ENCODE results near the gene TLX2.

Gene TLX2

GRCh38 chr2:74507145-74507925 lies 6.9 kb upstream of the TLX2 start, which contains the start of gene PCGF1:
Gene PCGF1, minus strand, starts transcription at chr2:74507695. Its CDS starts 27 bp downstream, at chr2:74507668.
- peaks cover 90% of the 10 kb centered on the region for H3K27me3 ChIP-seq (ENCODE audit: control insufficient read depth, insufficient read depth, low read length)
- H3K36me3 ChIP-seq (ENCODE audit: control insufficient read depth, low read depth, low read length), result peaks cover 10% of the 10 kb centered on the region
- peak within 1 kb of the TSS; percentile 99 for H3K4me3 ChIP-seq (ENCODE audit: low read length)
- peaks cover 17% of the 10 kb centered on the region for H3K4me1 ChIP-seq (ENCODE audit: control insufficient read depth, low read depth, low read length)
- H3K27ac ChIP-seq (ENCODE audit: low read length), result peak within 1 kb of the TSS; percentile 96
- H3K9ac ChIP-seq (ENCODE audit: low read length), result peak within 1 kb of the TSS; percentile 88
- no peaks in the 10 kb centered on the region for H3K9me3 ChIP-seq (ENCODE audit: control insufficient read depth, low read depth, low read length)

GRCh38 chr2:74507926-74508520 lies 6.2 kb upstream of the TLX2 start:
- peak overlapping the region; percentile 88 for H3K9ac ChIP-seq (ENCODE audit: low read length)
- no peak overlapping the region for H3K27ac ChIP-seq (ENCODE audit: low read length)
- H3K27me3 ChIP-seq (ENCODE audit: control insufficient read depth, insufficient read depth, low read length), result peaks cover 90% of the 10 kb centered on the region
- no peaks in the 10 kb centered on the region for H3K9me3 ChIP-seq (ENCODE audit: control insufficient read depth, low read depth, low read length)
- peaks cover 10% of the 10 kb centered on the region for H3K36me3 ChIP-seq (ENCODE audit: control insufficient read depth, low read depth, low read length)
- H3K4me1 ChIP-seq (ENCODE audit: control insufficient read depth, low read depth, low read length), result peaks cover 16% of the 10 kb centered on the region
- H3K4me3 ChIP-seq (ENCODE audit: low read length), result peak overlapping the region; percentile 99

- Histone ChIP-seq H3K36me3 (ENCODE audit: control insufficient read depth, low read depth, low read length) (peaks cover 7% of the 10 kb centered on the region), H3K27me3 (ENCODE audit: control insufficient read depth, insufficient read depth, low read length) (peaks cover 90% of the 10 kb centered on the region), H3K27ac (ENCODE audit: low read length) (no peak overlapping the region)
These were observed 4.0 kb upstream of the TLX2 start for GRCh38 chr2:74510272-74510671.

GRCh38 chr2:74511104-74511989 lies 2.9 kb upstream of the TLX2 start:
- H3K27me3 ChIP-seq (ENCODE audit: control insufficient read depth, insufficient read depth, low read length), result peaks cover 90% of the 10 kb centered on the region

More at GRCh38 chr2:74510272-74510671, 4.0 kb upstream of the TLX2 start:
- no peak overlapping the region for H3K9ac ChIP-seq (ENCODE audit: low read length)
- peaks cover 12% of the 10 kb centered on the region for H3K4me1 ChIP-seq (ENCODE audit: control insufficient read depth, low read depth, low read length)
- H3K9me3 ChIP-seq (ENCODE audit: control insufficient read depth, low read depth, low read length), result no peaks in the 10 kb centered on the region
- H3K4me3 ChIP-seq (ENCODE audit: low read length), result no peak overlapping the region

GRCh38 chr2:74512744-74513604 lies 1.3 kb upstream of the TLX2 start:
- Histone ChIP-seq H3K27ac (ENCODE audit: low read length) (no peak overlapping the region), H3K27me3 (ENCODE audit: control insufficient read depth, insufficient read depth, low read length) (peaks cover 100% of the 10 kb centered on the region), H3K9ac (ENCODE audit: low read length) (no peak overlapping the region), H3K36me3 (ENCODE audit: control insufficient read depth, low read depth, low read length) (no peaks in the 10 kb centered on the region), H3K4me1 (ENCODE audit: control insufficient read depth, low read depth, low read length) (peaks cover 7% of the 10 kb centered on the region), H3K4me3 (ENCODE audit: low read length) (peak overlapping the region; percentile 37), H3K9me3 (ENCODE audit: control insufficient read depth, low read depth, low read length) (no peaks in the 10 kb centered on the region)

More at GRCh38 chr2:74511104-74511989, 2.9 kb upstream of the TLX2 start:
- Histone ChIP-seq H3K4me1 (ENCODE audit: control insufficient read depth, low read depth, low read length) (peaks cover 12% of the 10 kb centered on the region), H3K4me3 (ENCODE audit: low read length) (no peak overlapping the region), H3K36me3 (ENCODE audit: control insufficient read depth, low read depth, low read length) (no peaks in the 10 kb centered on the region), H3K27ac (ENCODE audit: low read length) (no peak overlapping the region), H3K9ac (ENCODE audit: low read length) (no peak overlapping the region), H3K9me3 (ENCODE audit: control insufficient read depth, low read depth, low read length) (no peaks in the 10 kb centered on the region)

GRCh38 chr2:74513605-74514367 lies 464 bp upstream of the TLX2 start:
- Histone ChIP-seq H3K27ac (ENCODE audit: low read length) (no peak overlapping the region), H3K9me3 (ENCODE audit: control insufficient read depth, low read depth, low read length) (no peaks in the 10 kb centered on the region), H3K9ac (ENCODE audit: low read length) (no peak overlapping the region), H3K4me3 (ENCODE audit: low read length) (peak overlapping the region; percentile 37), H3K36me3 (ENCODE audit: control insufficient read depth, low read depth, low read length) (no peaks in the 10 kb centered on the region), H3K4me1 (ENCODE audit: control insufficient read depth, low read depth, low read length) (peaks cover under 1% of the 10 kb centered on the region), H3K27me3 (ENCODE audit: control insufficient read depth, insufficient read depth, low read length) (peaks cover 100% of the 10 kb centered on the region)

GRCh38 chr2:74515271-74515980 lies 1.2 kb downstream of the TLX2 start:
- no peaks in the 10 kb centered on the region for H3K4me1 ChIP-seq (ENCODE audit: control insufficient read depth, low read depth, low read length)
- peak overlapping the region; percentile 32 for H3K4me3 ChIP-seq (ENCODE audit: low read length)
- H3K9ac ChIP-seq (ENCODE audit: low read length), result no peak overlapping the region
- no peak overlapping the region for H3K27ac ChIP-seq (ENCODE audit: low read length)
- peaks cover 100% of the 10 kb centered on the region for H3K27me3 ChIP-seq (ENCODE audit: control insufficient read depth, insufficient read depth, low read length)
- H3K9me3 ChIP-seq (ENCODE audit: control insufficient read depth, low read depth, low read length), result no peaks in the 10 kb centered on the region
- no peaks in the 10 kb centered on the region for H3K36me3 ChIP-seq (ENCODE audit: control insufficient read depth, low read depth, low read length)

GRCh38 chr2:74515981-74516633 lies 1.9 kb downstream of the TLX2 start:
- Histone ChIP-seq H3K4me1 (ENCODE audit: control insufficient read depth, low read depth, low read length) (no peaks in the 10 kb centered on the region), H3K4me3 (ENCODE audit: low read length) (peak overlapping the region; percentile 32), H3K9ac (ENCODE audit: low read length) (no peak overlapping the region), H3K27me3 (ENCODE audit: control insufficient read depth, insufficient read depth, low read length) (peaks cover 100% of the 10 kb centered on the region), H3K36me3 (ENCODE audit: control insufficient read depth, low read depth, low read length) (no peaks in the 10 kb centered on the region), H3K9me3 (ENCODE audit: control insufficient read depth, low read depth, low read length) (no peaks in the 10 kb centered on the region), H3K27ac (ENCODE audit: low read length) (no peak overlapping the region)

- Histone ChIP-seq H3K9ac (ENCODE audit: low read length) (no peak overlapping the region), H3K36me3 (ENCODE audit: control insufficient read depth, low read depth, low read length) (no peaks in the 10 kb centered on the region), H3K27me3 (ENCODE audit: control insufficient read depth, insufficient read depth, low read length) (peaks cover 100% of the 10 kb centered on the region), H3K4me3 (ENCODE audit: low read length) (no peak overlapping the region), H3K4me1 (ENCODE audit: control insufficient read depth, low read depth, low read length) (no peaks in the 10 kb centered on the region), H3K27ac (ENCODE audit: low read length) (no peak overlapping the region), H3K9me3 (ENCODE audit: control insufficient read depth, low read depth, low read length) (no peaks in the 10 kb centered on the region)
These were observed 2.4 kb downstream of the TLX2 start for GRCh38 chr2:74516650-74517049.

All from iPS-18a (cell line).